HepG2 (cell line): ENCODE measurements around the gene STAB2. TPM values are rescaled to one million over a fixed set of nuclear protein-coding genes. Genes with fewer than 3 reads are reported as not detected.

Experiments used
- ARNT2 ChIP-seq: sonication (generic); formaldehyde crosslinking; IDR thresholded peaks from 2 replicates; pipeline ENCODE4 v1.8.0; 2022; ENCODE audit warnings: mild to moderate bottlenecking, low read depth, missing genetic modification reagents, moderate library complexity
- E2F1 ChIP-seq: sonication (generic); formaldehyde crosslinking; IDR thresholded peaks from 2 replicates; pipeline ENCODE4 v1.5.0; 2020; ENCODE audit warnings: missing genetic modification reagents
- ETV6 ChIP-seq: sonication (generic); formaldehyde crosslinking; conservative IDR thresholded peaks from 2 replicates; pipeline ENCODE4 v1.4.0; 2020; ENCODE audit warnings: missing genetic modification reagents
- KDM2A ChIP-seq: sonication (generic); formaldehyde crosslinking; IDR thresholded peaks from 2 replicates; pipeline ENCODE4 v1.4.0; 2020; ENCODE audit warnings: low read depth, missing genetic modification reagents, borderline replicate concordance
- MEIS2 ChIP-seq: sonication (generic); formaldehyde crosslinking; IDR thresholded peaks from 2 replicates; pipeline ENCODE4 v1.9.0; 2021; ENCODE audit warnings: mild to moderate bottlenecking, missing genetic modification reagents
- MTA1 ChIP-seq: sonication (generic); formaldehyde crosslinking; IDR thresholded peaks from 2 replicates; pipeline ENCODE4 v1.4.0; 2020; ENCODE audit warnings: missing genetic modification reagents, mild to moderate bottlenecking, borderline replicate concordance
- NFYC ChIP-seq: IDR thresholded peaks from 2 replicates; pipeline ENCODE4 v1.6.1; 2016; ENCODE audit warnings: missing genetic modification reagents, missing compliant biosample characterization
- RAD21 ChIP-seq: fragments of 450-650 bp; formaldehyde crosslinking; IDR thresholded peaks from 2 replicates; pipeline ENCODE4 v1.5.0; 2020; ENCODE audit warnings: mild to moderate bottlenecking
- REST ChIP-seq, 2 experiments: IDR thresholded peaks; 2 replicates each; pipeline ENCODE4 v1.6.1; 2011 to 2012; ENCODE audit warnings: low read length in 2 of 2, borderline replicate concordance in 1 of 2, low read depth in 1 of 2, mild to moderate bottlenecking in 1 of 2, moderate library complexity in 1 of 2
- RORA ChIP-seq: sonication (generic); formaldehyde crosslinking; IDR thresholded peaks from 2 replicates; pipeline ENCODE4 v1.5.0; 2020; ENCODE audit warnings: mild to moderate bottlenecking, missing genetic modification reagents, moderate library complexity
- SP140L ChIP-seq: sonication (generic); formaldehyde crosslinking; IDR thresholded peaks from 2 replicates; pipeline ENCODE4 v1.4.0; 2020; ENCODE audit warnings: missing genetic modification reagents, borderline replicate concordance
- STAG1 ChIP-seq: sonication (generic); formaldehyde crosslinking; IDR thresholded peaks from 2 replicates; pipeline ENCODE4 v1.4.0; 2020; ENCODE audit warnings: missing genetic modification reagents
- THYN1 ChIP-seq: sonication (generic); formaldehyde crosslinking; IDR thresholded peaks from 2 replicates; pipeline ENCODE4 v1.8.1; 2023; ENCODE audit warnings: low read depth, mild to moderate bottlenecking, moderate library complexity, missing genetic modification reagents, borderline replicate concordance
- ZBTB26 ChIP-seq: IDR thresholded peaks from 2 replicates; pipeline ENCODE4 v1.6.1; 2016; ENCODE audit warnings: missing compliant biosample characterization, missing genetic modification reagents, borderline replicate concordance
- ZNF703 ChIP-seq: sonication (generic); formaldehyde crosslinking; IDR thresholded peaks from 2 replicates; pipeline ENCODE4 v1.5.1; 2020; ENCODE audit warnings: missing genetic modification reagents, mild to moderate bottlenecking, moderate library complexity, borderline replicate concordance
- ZNF713 ChIP-seq: sonication (generic); formaldehyde crosslinking; IDR thresholded peaks from 2 replicates; pipeline ENCODE4 v1.4.0; 2020; ENCODE audit warnings: mild to moderate bottlenecking, missing genetic modification reagents
- ZNF773 ChIP-seq: sonication (generic); formaldehyde crosslinking; IDR thresholded peaks from 2 replicates; pipeline ENCODE4 v1.4.0; 2020; ENCODE audit warnings: missing genetic modification reagents, borderline replicate concordance
- polyA plus RNA-seq, 8 experiments: library from polyadenylated mRNA; depleted of rRNA in 3 of 8; stranded (reverse) in 7 of 8; unstranded in 1 of 8; fragments of >200 nt; fragmentation: Illumina TruSeq in 4 of 8; extraction: Trizol in 4 of 8; gene quantifications; 2 replicates each; pipeline versions ENCODE4 v1.2.1 to v1.2.3, GENCODE V29; 2011 to 2016; ENCODE audit warnings: low read depth in 4 of 8, missing spikeins in 1 of 8, mixed read lengths in 1 of 8; ENCODE audit not compliant: insufficient read depth in 1 of 8
- total RNA-seq, 5 experiments: library from RNA; depleted of rRNA; stranded (reverse); fragments of >200 nt; fragmentation: Illumina TruSeq; extraction: Trizol; gene quantifications; 2 replicates each; pipeline ENCODE4 v1.2.3, GENCODE V29; 2016; ENCODE audit warnings: low read depth in 1 of 5
- TF ChIP-seq, protein P1 (sequence below): IDR thresholded peaks from 2 replicates; pipeline ENCODE4 v1.4.0; 2020; ENCODE audit warnings: mild to moderate bottlenecking, missing genetic modification reagents
- TF ChIP-seq, protein P2 (sequence below): IDR thresholded peaks from 2 replicates; pipeline ENCODE4 v1.6.1; 2016; ENCODE audit warnings: low read depth, borderline replicate concordance

STAB2 gene
- total and polyA plus RNA-seq, 2 of the 13 experiments (the other 11 are each of a cell fraction or from before 2014, with no cell fraction given): not detected

DNA sequence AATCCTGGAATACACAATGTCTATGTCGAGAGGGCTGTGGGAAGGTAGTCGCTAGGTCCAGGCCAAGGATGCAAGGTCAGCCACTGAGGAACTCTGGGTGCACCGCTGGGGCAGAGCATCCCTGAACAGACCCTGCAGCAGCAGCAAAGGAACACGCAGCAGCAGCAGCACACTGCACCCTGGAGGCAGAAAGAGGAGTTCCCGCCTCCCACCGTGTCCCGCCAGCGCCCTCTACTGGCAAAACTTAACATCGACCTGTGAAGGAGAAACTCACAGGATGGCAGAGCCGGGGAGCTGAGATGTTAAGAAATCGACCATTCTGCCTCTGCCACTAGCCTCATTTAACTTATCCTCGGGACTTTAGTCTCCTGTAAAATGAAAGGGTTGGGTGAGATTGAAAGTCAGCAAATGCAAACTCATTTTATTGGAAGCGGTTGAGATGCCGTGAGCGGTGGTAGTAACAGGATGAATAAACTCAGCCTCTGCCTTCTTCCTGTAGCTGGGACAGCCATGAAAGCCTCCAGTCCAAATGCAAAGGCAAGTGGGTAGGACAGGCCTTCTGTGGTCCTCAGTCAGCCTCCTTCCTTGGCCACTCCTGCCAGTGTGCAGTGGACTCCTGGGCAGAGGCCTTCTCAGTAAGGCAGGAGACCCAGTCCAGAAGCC lies 45.6 kb downstream of the STAB2 start (continued):
- TF ChIP-seq REST (IDR thresholded peaks at IDR 0.05; ENCODE audit: borderline replicate concordance in 1 of 2, low read depth in 1 of 2, low read length in 2 of 2) (no peak), MTA1 (no peak), ARNT2 (CRISPR knock-in tag) (no peak), ZBTB26 (CRISPR knock-in tag) (0 out of 2 replicates have a peak, but pooled peaks have one; percentile 21), ETV6 (0 out of 2 replicates have a peak, but pooled peaks have one; percentile 17), ZNF703 (CRISPR knock-in tag) (no peak), NFYC (no peak), STAG1 (peak; percentile 76), RAD21 (CRISPR knock-in tag) (peak; percentile 69), THYN1 (CRISPR knock-in tag) (no peak), ZNF713 (CRISPR knock-in tag) (no peak), SP140L (CRISPR knock-in tag) (no peak), MEIS2 (no peak), E2F1 (peak; percentile 30; the same call in 1 of the 2 replicates), ZNF773 (CRISPR knock-in tag) (no peak), KDM2A (CRISPR knock-in tag) (peak; percentile 55; the same call in 1 of the 2 replicates), RORA (CRISPR knock-in tag) (no peak)
- TF ChIP-seq, protein P1, sequence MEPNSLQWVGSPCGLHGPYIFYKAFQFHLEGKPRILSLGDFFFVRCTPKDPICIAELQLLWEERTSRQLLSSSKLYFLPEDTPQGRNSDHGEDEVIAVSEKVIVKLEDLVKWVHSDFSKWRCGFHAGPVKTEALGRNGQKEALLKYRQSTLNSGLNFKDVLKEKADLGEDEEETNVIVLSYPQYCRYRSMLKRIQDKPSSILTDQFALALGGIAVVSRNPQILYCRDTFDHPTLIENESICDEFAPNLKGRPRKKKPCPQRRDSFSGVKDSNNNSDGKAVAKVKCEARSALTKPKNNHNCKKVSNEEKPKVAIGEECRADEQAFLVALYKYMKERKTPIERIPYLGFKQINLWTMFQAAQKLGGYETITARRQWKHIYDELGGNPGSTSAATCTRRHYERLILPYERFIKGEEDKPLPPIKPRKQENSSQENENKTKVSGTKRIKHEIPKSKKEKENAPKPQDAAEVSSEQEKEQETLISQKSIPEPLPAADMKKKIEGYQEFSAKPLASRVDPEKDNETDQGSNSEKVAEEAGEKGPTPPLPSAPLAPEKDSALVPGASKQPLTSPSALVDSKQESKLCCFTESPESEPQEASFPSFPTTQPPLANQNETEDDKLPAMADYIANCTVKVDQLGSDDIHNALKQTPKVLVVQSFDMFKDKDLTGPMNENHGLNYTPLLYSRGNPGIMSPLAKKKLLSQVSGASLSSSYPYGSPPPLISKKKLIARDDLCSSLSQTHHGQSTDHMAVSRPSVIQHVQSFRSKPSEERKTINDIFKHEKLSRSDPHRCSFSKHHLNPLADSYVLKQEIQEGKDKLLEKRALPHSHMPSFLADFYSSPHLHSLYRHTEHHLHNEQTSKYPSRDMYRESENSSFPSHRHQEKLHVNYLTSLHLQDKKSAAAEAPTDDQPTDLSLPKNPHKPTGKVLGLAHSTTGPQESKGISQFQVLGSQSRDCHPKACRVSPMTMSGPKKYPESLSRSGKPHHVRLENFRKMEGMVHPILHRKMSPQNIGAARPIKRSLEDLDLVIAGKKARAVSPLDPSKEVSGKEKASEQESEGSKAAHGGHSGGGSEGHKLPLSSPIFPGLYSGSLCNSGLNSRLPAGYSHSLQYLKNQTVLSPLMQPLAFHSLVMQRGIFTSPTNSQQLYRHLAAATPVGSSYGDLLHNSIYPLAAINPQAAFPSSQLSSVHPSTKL (CRISPR knock-in tag): no peak
- TF ChIP-seq, protein P2, sequence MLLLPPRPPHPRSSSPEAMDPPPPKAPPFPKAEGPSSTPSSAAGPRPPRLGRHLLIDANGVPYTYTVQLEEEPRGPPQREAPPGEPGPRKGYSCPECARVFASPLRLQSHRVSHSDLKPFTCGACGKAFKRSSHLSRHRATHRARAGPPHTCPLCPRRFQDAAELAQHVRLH (CRISPR knock-in tag): peak; percentile 70; the same call in 1 of the 2 replicates
